ENCODE measurements around the gene KCNJ9.

KCNJ9 gene

DNA sequence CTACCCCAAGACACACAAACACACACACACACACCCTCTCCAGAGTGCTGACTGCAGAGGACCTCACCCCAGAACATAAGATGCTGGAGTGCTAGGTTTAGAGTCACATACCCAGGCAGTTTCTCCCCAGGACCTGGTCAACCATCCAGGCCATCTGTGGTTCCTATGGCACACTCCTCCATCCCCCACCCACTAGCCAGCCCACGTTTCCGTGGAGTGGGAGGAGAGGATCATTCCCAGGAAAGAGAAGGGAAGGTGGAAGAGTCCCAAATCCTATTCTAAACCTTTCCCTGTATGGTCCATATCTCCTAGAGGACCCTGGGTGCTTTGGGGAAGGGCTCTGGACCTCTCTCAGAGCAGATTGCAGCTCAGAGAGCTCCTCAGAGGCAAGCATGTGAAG is 1.1 kb downstream of the KCNJ9 start:
- no peak overlapping the region for H3K4me3 ChIP-seq
- TF ChIP-seq, protein P1, sequence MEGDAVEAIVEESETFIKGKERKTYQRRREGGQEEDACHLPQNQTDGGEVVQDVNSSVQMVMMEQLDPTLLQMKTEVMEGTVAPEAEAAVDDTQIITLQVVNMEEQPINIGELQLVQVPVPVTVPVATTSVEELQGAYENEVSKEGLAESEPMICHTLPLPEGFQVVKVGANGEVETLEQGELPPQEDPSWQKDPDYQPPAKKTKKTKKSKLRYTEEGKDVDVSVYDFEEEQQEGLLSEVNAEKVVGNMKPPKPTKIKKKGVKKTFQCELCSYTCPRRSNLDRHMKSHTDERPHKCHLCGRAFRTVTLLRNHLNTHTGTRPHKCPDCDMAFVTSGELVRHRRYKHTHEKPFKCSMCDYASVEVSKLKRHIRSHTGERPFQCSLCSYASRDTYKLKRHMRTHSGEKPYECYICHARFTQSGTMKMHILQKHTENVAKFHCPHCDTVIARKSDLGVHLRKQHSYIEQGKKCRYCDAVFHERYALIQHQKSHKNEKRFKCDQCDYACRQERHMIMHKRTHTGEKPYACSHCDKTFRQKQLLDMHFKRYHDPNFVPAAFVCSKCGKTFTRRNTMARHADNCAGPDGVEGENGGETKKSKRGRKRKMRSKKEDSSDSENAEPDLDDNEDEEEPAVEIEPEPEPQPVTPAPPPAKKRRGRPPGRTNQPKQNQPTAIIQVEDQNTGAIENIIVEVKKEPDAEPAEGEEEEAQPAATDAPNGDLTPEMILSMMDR (IDR thresholded peaks at IDR 0.05), result no peak
- DNase-seq (ENCODE audit: low spot score), result no peak
- H3K27ac ChIP-seq, result no peak overlapping the region

DNA sequence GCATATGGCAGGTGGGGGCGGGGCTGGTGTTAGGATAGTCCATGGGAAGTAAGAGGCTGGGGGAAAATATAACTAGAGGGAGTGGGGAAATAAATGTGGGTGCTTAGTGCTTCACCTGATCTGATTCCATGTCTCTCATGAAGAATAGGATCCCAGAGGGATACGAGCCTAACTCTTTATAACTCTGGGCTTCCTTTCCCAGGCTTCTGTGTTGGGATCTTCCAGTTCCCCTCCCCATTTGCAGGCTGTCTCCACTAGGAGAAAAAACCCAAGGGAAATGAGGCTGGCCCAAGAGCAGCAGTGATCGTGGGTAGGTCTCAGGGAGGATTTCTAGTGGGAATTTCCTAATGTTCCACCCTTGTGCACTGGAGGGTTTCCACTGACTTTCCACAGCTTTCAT is 1.6 kb downstream of the KCNJ9 start:
- DNase-seq (ENCODE audit: low spot score), result no peak
- Histone ChIP-seq H3K4me3 (no peak overlapping the region), H3K27ac (no peak overlapping the region)
- TF ChIP-seq, protein P1 (IDR thresholded peaks at IDR 0.05), result no peak

DNA sequence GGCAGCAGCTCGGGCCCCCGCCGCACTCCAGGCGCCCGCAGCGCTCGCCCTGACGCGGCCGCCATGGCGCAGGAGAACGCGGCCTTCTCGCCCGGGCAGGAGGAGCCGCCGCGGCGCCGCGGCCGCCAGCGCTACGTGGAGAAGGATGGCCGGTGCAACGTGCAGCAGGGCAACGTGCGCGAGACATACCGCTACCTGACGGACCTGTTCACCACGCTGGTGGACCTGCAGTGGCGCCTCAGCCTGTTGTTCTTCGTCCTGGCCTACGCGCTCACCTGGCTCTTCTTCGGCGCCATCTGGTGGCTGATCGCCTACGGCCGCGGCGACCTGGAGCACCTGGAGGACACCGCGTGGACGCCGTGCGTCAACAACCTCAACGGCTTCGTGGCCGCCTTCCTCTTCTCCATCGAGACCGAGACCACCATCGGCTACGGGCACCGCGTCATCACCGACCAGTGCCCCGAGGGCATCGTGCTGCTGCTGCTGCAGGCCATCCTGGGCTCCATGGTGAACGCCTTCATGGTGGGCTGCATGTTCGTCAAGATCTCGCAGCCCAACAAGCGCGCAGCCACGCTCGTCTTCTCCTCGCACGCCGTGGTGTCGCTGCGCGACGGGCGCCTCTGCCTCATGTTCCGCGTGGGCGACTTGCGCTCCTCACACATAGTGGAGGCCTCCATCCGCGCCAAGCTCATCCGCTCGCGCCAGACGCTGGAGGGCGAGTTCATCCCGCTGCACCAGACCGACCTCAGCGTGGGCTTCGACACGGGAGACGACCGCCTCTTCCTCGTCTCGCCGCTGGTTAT is 2.8 kb downstream of the KCNJ9 start:
- DNase-seq (ENCODE audit: low spot score), result no peak
- peak overlapping the region; percentile 48 for H3K4me3 ChIP-seq

DNA sequence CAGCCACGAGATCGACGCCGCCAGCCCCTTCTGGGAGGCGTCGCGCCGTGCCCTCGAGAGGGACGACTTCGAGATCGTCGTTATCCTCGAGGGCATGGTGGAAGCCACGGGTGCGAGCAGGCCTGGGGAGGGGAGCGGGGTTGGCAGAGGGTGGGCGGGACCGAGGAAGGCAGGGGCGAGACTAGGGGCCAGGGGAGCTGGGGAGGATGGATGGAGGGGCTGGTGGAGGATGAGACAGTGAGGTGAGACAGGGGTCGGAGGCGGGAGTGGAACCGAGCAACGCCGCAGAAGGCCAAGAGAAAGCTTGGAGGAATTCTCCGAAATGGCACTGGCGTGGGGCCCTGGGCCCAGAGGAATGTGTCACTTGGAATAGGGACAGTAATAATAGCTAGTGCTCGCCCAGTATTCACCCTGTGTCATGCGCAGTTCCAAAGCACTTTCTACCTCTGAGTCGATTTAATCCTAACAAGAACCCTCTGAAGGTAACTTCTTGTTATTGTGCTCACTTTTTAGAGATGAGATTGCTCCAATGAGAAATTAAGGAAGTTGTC is 3.5 kb downstream of the KCNJ9 start:
- DNase-seq (ENCODE audit: low spot score), result no peak
- Histone ChIP-seq H3K4me3 (peak overlapping the region; percentile 48), H3K27ac (peak overlapping the region; percentile 81 to 87)
- TF ChIP-seq, protein P1 (IDR thresholded peaks at IDR 0.05), result no peak

More for the DNA sequence above, 2.8 kb downstream of the KCNJ9 start:
- TF ChIP-seq, protein P1 (IDR thresholded peaks at IDR 0.05), result peak; percentile 18
- H3K27ac ChIP-seq, result peak overlapping the region; percentile 81 to 87

DNA sequence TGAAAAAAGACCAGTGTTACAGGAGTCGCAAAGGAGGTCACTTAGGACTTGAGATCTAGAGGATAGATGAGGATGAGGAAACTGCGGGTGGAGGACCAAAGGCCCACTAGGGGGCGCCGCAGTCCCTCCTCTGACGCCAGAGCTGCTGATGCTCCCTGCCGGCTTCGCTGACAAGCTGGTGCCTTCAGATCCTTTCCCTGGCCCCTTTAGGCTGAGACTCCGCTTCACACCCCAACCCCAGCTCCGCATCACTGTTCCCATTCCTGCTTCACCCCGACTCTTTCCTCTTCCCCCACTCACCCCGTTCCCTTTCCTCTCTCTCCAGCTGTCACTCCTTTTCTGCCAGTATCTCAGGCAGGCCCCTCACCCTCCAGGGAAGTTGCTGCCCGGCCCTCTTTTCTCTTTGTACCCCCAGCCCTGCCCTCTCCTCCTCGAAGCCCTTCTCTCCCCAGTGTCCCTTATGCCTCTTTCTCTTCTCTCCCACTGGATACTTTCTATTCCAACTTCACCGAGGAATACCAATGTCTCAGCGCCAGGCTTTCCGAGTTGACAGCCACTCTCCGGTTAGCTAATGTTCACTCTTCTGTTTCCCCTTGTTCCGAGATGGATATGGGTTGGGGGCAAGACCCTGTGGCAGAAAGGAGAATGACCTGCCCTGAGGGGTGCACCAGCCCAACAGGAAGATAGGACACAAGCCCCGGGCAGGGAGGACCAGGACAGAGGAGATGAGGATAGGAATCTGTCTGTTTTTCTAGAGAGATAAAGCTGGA is 4.5 kb downstream of the KCNJ9 start:
- Histone ChIP-seq H3K4me3 (peak overlapping the region; percentile 15), H3K27ac (peak overlapping the region; percentile 81 to 87)
- TF ChIP-seq, protein P1 (IDR thresholded peaks at IDR 0.05), result peak; percentile 83
- DNase-seq (ENCODE audit: low spot score), result no peak

DNA sequence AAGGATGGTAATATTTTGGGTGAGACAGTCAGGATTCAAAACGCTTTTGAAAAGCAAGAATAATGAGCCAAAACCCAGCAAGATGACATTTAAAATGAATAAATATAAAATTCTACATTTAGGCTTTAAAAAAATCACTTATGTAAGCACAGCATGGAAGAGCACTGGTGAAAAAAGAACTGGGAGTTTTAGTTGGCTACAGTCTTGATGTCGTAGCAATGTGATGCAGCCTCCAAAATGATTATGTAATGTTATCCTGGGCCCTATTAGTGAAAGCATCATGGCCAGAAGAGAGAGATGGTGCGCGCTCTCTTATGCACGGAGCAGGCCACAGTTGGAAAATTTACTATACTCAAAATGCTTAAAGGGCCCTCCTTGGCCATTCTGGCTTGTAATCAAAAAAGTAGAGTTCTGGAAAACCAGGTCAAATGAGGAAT is 5.1 kb downstream of the KCNJ9 start:
- Histone ChIP-seq H3K27ac (peak overlapping the region; percentile 81 to 87), H3K4me3 (no peak overlapping the region)
- DNase-seq (ENCODE audit: low spot score), result no peak
- TF ChIP-seq, protein P1 (IDR thresholded peaks at IDR 0.05), result no peak
